Spleen (tissue), 7 donors: Measurements from ENCODE around the gene CABP2.
A peak's percentile ranks its signal among the peaks of the same experiment; 100 is the strongest.

Experiments
- POLR2A ChIP-seq, 3 donors: fragments of 450-650 bp; IDR thresholded peaks; one replicate each; pipeline ENCODE4 v1.5.1; 2017; ENCODE audit warnings: antibody characterized with exemption in 3 of 3, mild to moderate bottlenecking in 1 of 3
- POLR2AphosphoS5 ChIP-seq, 3 donors: sonication (generic); formaldehyde crosslinking; IDR thresholded peaks; one replicate each; pipeline ENCODE4 v1.5.1; 2017; ENCODE audit warnings: antibody characterized with exemption in 3 of 3
- TF ChIP-seq, protein P1 (sequence below), 11 experiments: fragments of 200-600 bp in 7 of 11; fragments of 450-650 bp in 4 of 11; sonication (generic) in 4 of 11; IDR thresholded peaks in 8 of 11; conservative IDR thresholded peaks in 3 of 11; 1 replicate in 7 of 11; 2 replicates in 4 of 11; pipeline versions ENCODE4 v1.4.0 to v1.8.0; 2016 to 2021; ENCODE audit warnings: antibody characterized with exemption in 11 of 11, inconsistent platforms in 4 of 11, mild to moderate bottlenecking in 1 of 11
- donor health status: DM: no; HTN: no; CAD: no; lungs with moderate emphysema.
- donor health status: DM: no; HTN: no; CAD: no.
- donor health status: DM: no; HTN: no; CAD: no.

GRCh38 chr11:67489885-67490726, 33.1 kb downstream of the CABP2 start:
- TF ChIP-seq, protein P1, sequence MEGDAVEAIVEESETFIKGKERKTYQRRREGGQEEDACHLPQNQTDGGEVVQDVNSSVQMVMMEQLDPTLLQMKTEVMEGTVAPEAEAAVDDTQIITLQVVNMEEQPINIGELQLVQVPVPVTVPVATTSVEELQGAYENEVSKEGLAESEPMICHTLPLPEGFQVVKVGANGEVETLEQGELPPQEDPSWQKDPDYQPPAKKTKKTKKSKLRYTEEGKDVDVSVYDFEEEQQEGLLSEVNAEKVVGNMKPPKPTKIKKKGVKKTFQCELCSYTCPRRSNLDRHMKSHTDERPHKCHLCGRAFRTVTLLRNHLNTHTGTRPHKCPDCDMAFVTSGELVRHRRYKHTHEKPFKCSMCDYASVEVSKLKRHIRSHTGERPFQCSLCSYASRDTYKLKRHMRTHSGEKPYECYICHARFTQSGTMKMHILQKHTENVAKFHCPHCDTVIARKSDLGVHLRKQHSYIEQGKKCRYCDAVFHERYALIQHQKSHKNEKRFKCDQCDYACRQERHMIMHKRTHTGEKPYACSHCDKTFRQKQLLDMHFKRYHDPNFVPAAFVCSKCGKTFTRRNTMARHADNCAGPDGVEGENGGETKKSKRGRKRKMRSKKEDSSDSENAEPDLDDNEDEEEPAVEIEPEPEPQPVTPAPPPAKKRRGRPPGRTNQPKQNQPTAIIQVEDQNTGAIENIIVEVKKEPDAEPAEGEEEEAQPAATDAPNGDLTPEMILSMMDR (IDR thresholded peaks at IDR 0.05 in 8 of 11, conservative IDR thresholded peaks at IDR 0.05 in 3 of 11): no peak
- TF ChIP-seq POLR2AphosphoS5 (IDR thresholded peaks at IDR 0.05) (peak; percentile 7 to 56 (median 8)), POLR2A (IDR thresholded peaks at IDR 0.05) (no peak)
